HUES64 (cell line): ENCODE results near the gene TMEM221. TPM values are rescaled to one million over a fixed set of nuclear protein-coding genes. Genes with fewer than 3 reads are reported as not detected.

Experiments used
- H3K27ac ChIP-seq: 2 replicates; pipeline ENCODE4 v1.7.0; 2013; ENCODE audit warnings: low read depth, low read length, inconsistent platforms
- H3K27me3 ChIP-seq: 2 replicates; pipeline ENCODE4 v1.6.1; 2013; ENCODE audit warnings: mild to moderate bottlenecking, low read length; ENCODE audit not compliant: insufficient read depth
- H3K36me3 ChIP-seq: 2 replicates; pipeline ENCODE4 v1.6.1; 2013; ENCODE audit warnings: mild to moderate bottlenecking, low read length; ENCODE audit not compliant: insufficient read depth
- H3K4me1 ChIP-seq: 2 replicates; pipeline ENCODE4 v1.6.1; 2013; ENCODE audit warnings: mild to moderate bottlenecking, low read length, moderate library complexity; ENCODE audit not compliant: insufficient read depth
- H3K4me3 ChIP-seq: 2 replicates; pipeline ENCODE4 v1.5.1; 2013; ENCODE audit warnings: mild to moderate bottlenecking, low read length, moderate library complexity
- H3K9ac ChIP-seq: 2 replicates; pipeline ENCODE4 v1.6.1; 2013; ENCODE audit warnings: mild to moderate bottlenecking, low read depth, low read length
- H3K9me3 ChIP-seq: 2 replicates; pipeline ENCODE4 v1.6.1; 2013; ENCODE audit warnings: low read depth, low read length; ENCODE audit not compliant: insufficient read depth
- WGBS: fragments of 150-250, 120-280 bp; methylation state at CpG from one replicate; pipeline ENCODE4 v1.1.7; 2013; ENCODE audit warnings: missing lambda C conversion rate; 5-methylcytosine and 5-hydroxymethylcytosine counted together
- polyA plus RNA-seq, 2 experiments: library from polyadenylated mRNA; stranded (reverse); fragments of 50-300 nt; gene quantifications; one replicate each; pipeline ENCODE4 v1.2.3, GENCODE V29; 2013

The TMEM221 gene
- polyA plus RNA-seq (2013, experiment 1 of 2), result 0.85 TPM
- 1.3 TPM for polyA plus RNA-seq (2013, experiment 2 of 2)

GRCh38 chr19:17448131-17448967, at the start of gene TMEM221:
Gene TMEM221 (minus strand): TSS chr19:17448668. CDS start chr19:17448462, 206 bp downstream.
- no peaks in the 10 kb centered on the region for H3K9me3 ChIP-seq
- no peaks in the 10 kb centered on the region for H3K4me1 ChIP-seq
- peaks cover 20% of the 10 kb centered on the region for H3K27me3 ChIP-seq
- H3K36me3 ChIP-seq, result no peaks in the 10 kb centered on the region
- 2% methylated on average over 81 of the region's 81 CpGs for WGBS
- peak within 1 kb of the TSS; percentile 57 for H3K9ac ChIP-seq
- H3K27ac ChIP-seq, result no peak within 1 kb of the TSS
- H3K4me3 ChIP-seq, result peak within 1 kb of the TSS; percentile 56

DNA sequence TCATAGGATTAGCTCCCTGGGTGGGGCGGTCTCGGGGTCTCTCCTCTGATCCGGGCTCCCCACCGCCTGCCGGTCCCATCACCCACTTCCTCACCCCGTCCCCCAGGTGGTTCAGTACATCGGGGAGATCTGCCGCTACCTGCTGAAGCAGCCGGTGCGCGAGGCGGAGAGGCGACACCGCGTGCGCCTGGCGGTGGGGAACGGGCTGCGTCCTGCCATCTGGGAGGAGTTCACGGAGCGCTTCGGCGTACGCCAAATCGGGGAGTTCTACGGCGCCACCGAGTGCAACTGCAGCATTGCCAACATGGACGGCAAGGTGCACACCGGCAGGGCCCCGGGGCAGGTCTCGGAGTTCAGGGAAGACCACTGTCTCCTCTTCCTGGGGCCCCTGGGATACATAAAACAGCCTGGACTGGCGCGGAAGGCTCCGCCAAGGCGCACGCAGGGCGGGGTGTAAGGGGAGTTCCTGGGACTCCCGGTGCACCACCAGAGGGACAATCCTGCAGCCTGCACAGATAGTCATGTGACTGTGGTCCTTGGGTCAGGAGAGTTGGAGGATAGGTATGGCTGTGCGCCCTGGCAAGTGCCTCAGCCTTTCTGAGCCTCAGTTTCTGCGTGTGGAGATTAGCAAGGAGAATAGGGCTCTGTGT, 48.8 kb upstream of the TMEM221 start:
- H3K27me3 ChIP-seq, result no peaks in the 10 kb centered on the region
- peaks cover 8% of the 10 kb centered on the region; the same call in 1 of the 2 replicates for H3K4me1 ChIP-seq
- H3K9me3 ChIP-seq, result no peaks in the 10 kb centered on the region
- H3K27ac ChIP-seq, result no peak overlapping the region
- WGBS, result 96% methylated on average over 41 of the region's 41 CpGs
- 0 out of 2 replicates have a peak, but pooled peaks cover 7% of the 10 kb centered on the region for H3K36me3 ChIP-seq
- no peak overlapping the region for H3K4me3 ChIP-seq
- no peak overlapping the region for H3K9ac ChIP-seq

DNA sequence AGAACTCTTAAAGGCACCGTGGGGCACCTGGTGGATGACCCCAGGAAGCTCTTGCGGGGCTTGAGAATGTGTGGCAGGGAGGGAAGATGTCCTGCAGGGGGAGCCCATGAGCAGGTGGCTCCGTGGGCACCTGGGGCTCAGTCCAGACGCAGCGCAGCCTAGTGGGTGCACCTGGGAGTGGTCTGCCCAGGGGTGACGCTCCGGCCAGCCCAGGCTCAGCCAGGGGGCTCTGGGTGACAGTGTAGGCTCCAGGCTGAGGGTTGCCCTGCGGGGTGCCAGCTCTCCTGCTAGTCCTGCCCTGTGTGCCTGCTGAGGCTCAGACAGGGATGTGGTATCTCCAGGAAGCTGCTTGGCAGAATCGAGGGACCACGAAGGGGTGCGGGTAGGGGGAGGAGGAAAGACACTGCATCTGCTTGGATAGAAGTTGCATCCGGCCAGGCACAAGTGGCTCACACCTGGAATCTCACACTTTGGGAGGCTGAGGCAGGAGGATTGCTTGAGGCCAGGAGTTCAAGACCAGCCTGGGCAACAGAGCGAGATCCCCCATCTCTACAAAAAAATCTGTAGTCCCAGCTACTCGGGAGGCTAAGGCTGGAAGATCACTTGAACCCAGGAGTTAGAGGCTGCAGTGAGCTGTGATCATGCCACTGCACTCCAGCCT, 48.0 kb upstream of the TMEM221 start:
- H3K36me3 ChIP-seq, result 0 out of 2 replicates have a peak, but pooled peaks cover 7% of the 10 kb centered on the region
- WGBS, result 70% methylated on average over 14 of the region's 14 CpGs
- H3K9ac ChIP-seq, result no peak overlapping the region

GRCh38 chr19:17495639-17496296, 47.3 kb upstream of the TMEM221 start:
- Histone ChIP-seq H3K4me3 (no peak overlapping the region), H3K36me3 (0 out of 2 replicates have a peak, but pooled peaks cover 5% of the 10 kb centered on the region), H3K27ac (no peak overlapping the region), H3K27me3 (no peaks in the 10 kb centered on the region), H3K9ac (no peak overlapping the region), H3K4me1 (peaks cover 8% of the 10 kb centered on the region; the same call in 1 of the 2 replicates), H3K9me3 (no peaks in the 10 kb centered on the region)
- 80% methylated on average over 9 of the region's 9 CpGs for WGBS

More for the DNA sequence above, 48.0 kb upstream of the TMEM221 start:
- Histone ChIP-seq H3K27me3 (no peaks in the 10 kb centered on the region), H3K4me3 (no peak overlapping the region), H3K27ac (no peak overlapping the region), H3K9me3 (no peaks in the 10 kb centered on the region), H3K4me1 (peaks cover 8% of the 10 kb centered on the region; the same call in 1 of the 2 replicates)

- no peak overlapping the region for H3K9ac ChIP-seq
- WGBS, result 96% methylated on average over 5 of the region's 5 CpGs
These were observed 42.8 kb upstream of the TMEM221 start for GRCh38 chr19:17491287-17491686.

DNA sequence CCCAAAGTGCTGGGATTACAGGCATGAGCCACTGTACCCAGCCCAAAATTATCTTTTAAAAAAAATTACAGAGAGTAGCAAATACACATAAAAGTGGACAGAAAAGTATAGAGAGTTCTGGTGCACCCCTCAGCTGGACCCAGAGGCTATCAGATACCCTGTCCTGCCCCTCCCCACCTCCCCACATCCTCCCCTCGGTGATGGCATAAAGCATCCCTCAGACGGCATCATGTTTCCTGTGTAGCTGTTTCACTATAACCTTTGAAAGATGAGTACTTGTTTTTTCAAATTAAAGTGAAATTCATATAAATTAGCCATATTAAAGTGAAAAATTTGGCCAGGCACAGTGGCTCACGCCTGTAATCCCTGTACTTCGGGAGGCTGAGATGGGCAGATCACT, 41.9 kb upstream of the TMEM221 start:
- no peak overlapping the region for H3K9ac ChIP-seq

More at GRCh38 chr19:17491287-17491686, 42.8 kb upstream of the TMEM221 start:
- Histone ChIP-seq H3K27ac (no peak overlapping the region), H3K4me1 (peaks cover 4% of the 10 kb centered on the region; the same call in 1 of the 2 replicates), H3K4me3 (no peak overlapping the region), H3K36me3 (no peaks in the 10 kb centered on the region), H3K27me3 (no peaks in the 10 kb centered on the region), H3K9me3 (no peaks in the 10 kb centered on the region)

GRCh38 chr19:17489392-17490030, 41.0 kb upstream of the TMEM221 start:
- Histone ChIP-seq H3K9me3 (no peaks in the 10 kb centered on the region), H3K36me3 (no peaks in the 10 kb centered on the region), H3K4me3 (no peak overlapping the region), H3K9ac (no peak overlapping the region), H3K27me3 (no peaks in the 10 kb centered on the region), H3K4me1 (peaks cover 4% of the 10 kb centered on the region; the same call in 1 of the 2 replicates), H3K27ac (no peak overlapping the region)
- WGBS, result 88% methylated on average over 9 of the region's 9 CpGs

More for the DNA sequence above, 41.9 kb upstream of the TMEM221 start:
- 86% methylated on average over 3 of the region's 4 CpGs for WGBS
- Histone ChIP-seq H3K27me3 (no peaks in the 10 kb centered on the region), H3K27ac (no peak overlapping the region), H3K4me1 (peaks cover 4% of the 10 kb centered on the region; the same call in 1 of the 2 replicates), H3K9me3 (no peaks in the 10 kb centered on the region), H3K4me3 (no peak overlapping the region), H3K36me3 (no peaks in the 10 kb centered on the region)

GRCh38 chr19:17488593-17489391, 40.3 kb upstream of the TMEM221 start:
- H3K9ac ChIP-seq, result peak overlapping the region; percentile 52; the same call in 1 of the 2 replicates
- no peaks in the 10 kb centered on the region for H3K36me3 ChIP-seq
- H3K4me1 ChIP-seq, result peaks cover 4% of the 10 kb centered on the region; the same call in 1 of the 2 replicates
- 4% methylated on average over 31 of the region's 31 CpGs for WGBS
- H3K27ac ChIP-seq, result peak overlapping the region; percentile 62; the same call in 1 of the 2 replicates
- H3K9me3 ChIP-seq, result no peaks in the 10 kb centered on the region
- no peaks in the 10 kb centered on the region for H3K27me3 ChIP-seq
- H3K4me3 ChIP-seq, result peak overlapping the region; percentile 61

DNA sequence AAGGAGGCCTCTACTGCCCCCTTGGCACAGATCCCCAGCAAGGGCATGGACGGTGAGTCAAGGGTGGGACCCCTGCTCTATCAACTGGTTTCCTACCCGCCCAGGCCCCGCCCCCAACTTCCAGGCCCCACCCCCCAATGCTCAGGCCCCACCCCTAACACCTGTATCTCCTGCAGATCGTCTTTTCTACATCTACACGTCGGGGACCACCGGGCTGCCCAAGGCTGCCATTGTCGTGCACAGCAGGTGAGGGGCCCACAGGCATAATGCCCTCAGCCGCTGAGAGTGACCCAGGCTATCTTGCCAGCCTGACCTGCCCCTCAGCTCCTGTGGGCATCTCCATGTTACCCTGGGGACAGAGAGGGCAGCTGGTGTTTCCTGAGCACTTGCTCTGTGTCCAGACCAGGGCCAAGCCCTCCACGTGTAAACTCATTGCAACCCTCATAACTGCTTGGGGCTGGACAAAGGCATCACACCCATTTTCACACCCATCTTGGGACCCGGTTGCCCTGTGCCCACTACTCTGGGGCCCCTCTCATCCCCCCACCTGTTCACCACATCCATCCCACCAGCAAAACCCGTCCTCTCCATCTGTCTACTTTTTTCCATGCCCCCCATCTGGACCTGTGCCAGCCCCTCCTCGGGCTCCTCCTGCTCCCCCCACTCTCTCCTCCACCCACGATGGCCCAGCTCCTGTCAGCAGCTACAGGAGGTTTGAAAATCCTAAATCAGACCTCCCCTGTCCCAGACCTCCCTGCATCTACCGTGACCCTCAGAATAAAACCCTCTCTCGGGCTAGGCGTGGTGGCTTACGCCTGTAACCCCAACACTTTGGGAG, 39.0 kb upstream of the TMEM221 start:
- Histone ChIP-seq H3K9me3 (no peaks in the 10 kb centered on the region), H3K4me1 (peaks cover 4% of the 10 kb centered on the region; the same call in 1 of the 2 replicates), H3K27me3 (no peaks in the 10 kb centered on the region), H3K4me3 (no peak overlapping the region), H3K36me3 (no peaks in the 10 kb centered on the region), H3K9ac (no peak overlapping the region), H3K27ac (no peak overlapping the region)
- WGBS, result 80% methylated on average over 17 of the region's 18 CpGs
